ENCODE results near the gene TMEM63B. TPM values are rescaled to one million over a fixed set of nuclear protein-coding genes. Genes with fewer than 3 reads are reported as not detected.
"Not testable (repeated sequence)": the region's sequence is repeated elsewhere in the genome, so short reads cannot be mapped to it uniquely, and the experiment has no call there.

TMEM63B gene
- total RNA-seq, 1 donor: 6.5 TPM

DNA sequence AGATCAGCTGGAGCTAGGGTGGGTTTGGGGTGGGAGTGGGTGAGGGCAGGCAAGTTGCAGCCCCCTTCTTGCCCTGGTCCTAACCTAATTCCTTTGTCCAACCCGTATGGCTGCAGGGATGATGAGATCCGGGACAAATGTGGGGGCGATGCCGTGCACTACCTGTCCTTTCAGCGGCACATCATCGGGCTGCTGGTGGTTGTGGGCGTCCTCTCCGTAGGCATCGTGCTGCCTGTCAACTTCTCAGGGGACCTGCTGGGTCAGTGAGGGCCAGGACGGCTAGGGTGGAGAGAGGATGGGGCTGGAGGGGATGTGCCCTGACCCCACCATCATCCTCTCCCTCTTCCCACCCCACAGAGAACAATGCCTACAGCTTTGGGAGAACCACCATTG lies 12.0 kb downstream of the TMEM63B start:
- DNase-seq (ENCODE audit: low read depth in 2 of 3, low spot score in 2 of 3): no peak

DNA sequence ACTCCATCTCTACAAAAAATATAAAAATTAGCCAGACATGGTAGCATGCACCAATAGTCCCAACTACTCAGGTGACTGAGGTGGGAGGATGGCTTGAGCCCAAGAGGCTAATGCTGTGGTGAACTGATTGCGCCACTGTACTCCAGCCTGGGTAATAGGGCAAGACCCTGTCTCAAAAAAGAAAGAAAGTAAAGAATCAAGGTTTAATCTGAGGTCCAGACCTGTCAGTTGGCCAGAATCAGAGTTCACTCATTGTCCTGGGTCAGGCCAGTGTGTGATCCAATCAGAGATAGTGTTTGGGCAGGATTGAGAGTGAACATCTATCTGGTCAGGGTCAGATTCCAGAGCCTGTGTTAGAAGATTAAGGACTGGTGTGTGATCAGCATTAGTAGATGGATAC lies 15.5 kb downstream of the TMEM63B start:
- DNase-seq (ENCODE audit: low read depth in 2 of 3, low spot score in 2 of 3): no peak

DNA sequence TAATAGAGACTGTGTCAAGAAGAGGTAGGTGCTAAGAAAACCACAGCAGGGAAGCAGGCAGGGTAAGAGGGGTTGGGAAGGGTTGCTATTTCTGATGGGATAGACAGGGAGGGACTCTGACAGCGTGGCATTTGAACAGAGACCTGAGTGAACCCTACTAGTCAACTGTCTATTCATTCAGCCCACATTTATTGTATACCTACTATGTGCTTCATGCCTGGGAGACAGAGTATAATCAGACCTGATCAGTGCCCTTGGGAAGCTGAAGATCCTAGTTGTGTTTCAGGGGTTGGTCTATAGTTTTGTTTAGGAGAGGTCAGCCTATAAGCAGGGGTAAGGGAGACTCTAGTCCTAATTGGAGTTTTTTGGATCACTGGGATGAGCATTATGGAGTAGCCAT lies 16.4 kb downstream of the TMEM63B start:
- no peak for DNase-seq (ENCODE audit: low read depth in 2 of 3, low spot score in 2 of 3)

DNA sequence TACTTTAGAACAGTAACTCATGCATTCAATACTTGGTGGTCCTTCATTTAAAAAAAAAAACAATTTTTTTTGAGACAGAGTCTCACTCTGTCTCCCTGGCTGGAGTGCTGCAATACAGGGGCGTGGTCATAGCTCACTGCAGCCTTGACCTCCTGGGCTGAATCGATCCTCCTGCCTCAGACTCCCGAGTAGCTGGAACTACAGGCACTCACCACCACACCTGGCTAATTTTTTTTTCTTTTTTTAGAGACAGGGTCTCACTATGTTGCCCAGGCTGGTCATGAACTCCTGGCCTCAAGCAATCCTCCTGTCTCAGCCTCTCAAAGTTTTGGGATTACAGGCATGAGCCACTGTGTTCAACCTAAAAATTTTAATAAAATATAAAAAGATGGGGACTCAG lies 17.2 kb downstream of the TMEM63B start:
- DNase-seq (ENCODE audit: low read depth in 2 of 3, low spot score in 2 of 3): not testable (repeated sequence)

DNA sequence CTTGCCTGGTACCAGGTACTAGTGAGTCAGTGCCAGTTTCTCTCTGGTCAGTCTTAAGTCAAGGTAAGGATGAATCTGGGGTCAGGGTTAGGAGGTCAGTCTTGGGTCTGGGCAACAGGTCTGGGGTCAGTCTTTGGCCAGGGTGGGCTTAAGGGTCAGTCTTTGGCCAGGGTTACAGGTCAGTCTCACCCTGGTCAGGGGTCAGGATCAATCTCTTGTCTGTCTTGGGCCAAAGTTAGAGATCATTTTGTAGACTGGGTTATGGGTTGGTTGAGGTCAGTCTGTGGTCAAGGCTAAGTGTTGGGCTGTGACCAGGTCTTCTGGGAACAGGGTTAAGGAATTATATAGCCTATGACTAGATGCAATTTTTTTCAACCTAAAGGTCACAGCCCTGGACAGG lies 18.5 kb downstream of the TMEM63B start:
- DNase-seq (ENCODE audit: low read depth in 2 of 3, low spot score in 2 of 3): no peak

DNA sequence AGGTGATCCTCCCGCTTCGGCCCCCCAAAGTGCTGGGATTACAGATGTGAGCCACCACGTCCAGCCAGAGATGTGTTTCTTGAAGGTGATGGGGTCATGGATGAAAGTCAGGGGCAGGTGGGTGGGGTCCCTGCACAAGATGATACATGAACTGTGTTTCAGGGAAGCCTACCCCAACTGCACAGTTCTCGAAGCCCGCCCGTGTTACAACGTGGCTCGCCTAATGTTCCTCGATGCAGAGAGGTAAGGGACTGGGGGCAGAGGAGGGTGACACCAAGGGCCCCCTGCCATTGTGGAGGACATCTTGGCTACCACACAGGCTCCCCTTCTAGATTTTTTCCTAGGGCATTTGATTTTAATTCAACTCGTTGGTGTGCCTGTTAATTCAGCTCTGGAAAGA lies 19.3 kb downstream of the TMEM63B start:
- DNase-seq (ENCODE audit: low read depth in 2 of 3, low spot score in 2 of 3): no peak

DNA sequence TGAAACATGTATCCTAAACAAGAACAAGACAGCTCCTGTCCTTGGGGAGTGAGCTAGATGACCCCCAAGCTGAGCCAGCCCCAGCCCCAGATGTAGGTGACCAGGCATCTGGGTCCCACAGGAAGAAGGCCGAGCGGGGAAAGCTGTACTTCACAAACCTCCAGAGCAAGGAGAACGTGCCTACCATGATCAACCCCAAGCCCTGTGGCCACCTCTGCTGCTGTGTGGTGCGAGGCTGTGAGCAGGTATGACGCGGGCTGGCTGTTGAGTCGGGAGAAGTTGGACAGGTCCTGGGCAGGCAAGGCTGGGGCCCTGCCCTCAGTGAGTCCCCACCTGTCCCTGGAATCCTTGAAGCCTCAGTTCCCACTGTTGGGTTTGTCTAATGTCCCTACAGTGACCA lies 19.9 kb downstream of the TMEM63B start:
- no peak for DNase-seq (ENCODE audit: low read depth in 2 of 3, low spot score in 2 of 3)

DNA sequence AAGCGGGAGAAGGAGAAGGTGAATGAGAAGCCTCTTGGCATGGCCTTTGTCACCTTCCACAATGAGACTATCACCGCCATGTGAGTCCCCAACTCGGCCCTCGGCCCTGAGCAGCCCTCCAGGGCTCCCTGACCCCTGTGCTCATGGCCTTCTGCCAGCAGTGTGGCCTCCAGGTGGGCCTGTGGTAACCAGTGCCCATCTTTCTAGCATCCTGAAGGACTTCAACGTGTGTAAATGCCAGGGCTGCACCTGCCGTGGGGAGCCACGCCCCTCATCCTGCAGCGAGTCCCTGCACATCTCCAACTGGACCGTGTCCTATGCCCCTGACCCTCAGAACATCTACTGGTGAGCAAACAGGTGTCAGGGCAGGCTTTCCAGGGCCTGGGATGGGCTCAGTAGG lies 21.0 kb downstream of the TMEM63B start:
- no peak for DNase-seq (ENCODE audit: low read depth in 2 of 3, low spot score in 2 of 3)

DNA sequence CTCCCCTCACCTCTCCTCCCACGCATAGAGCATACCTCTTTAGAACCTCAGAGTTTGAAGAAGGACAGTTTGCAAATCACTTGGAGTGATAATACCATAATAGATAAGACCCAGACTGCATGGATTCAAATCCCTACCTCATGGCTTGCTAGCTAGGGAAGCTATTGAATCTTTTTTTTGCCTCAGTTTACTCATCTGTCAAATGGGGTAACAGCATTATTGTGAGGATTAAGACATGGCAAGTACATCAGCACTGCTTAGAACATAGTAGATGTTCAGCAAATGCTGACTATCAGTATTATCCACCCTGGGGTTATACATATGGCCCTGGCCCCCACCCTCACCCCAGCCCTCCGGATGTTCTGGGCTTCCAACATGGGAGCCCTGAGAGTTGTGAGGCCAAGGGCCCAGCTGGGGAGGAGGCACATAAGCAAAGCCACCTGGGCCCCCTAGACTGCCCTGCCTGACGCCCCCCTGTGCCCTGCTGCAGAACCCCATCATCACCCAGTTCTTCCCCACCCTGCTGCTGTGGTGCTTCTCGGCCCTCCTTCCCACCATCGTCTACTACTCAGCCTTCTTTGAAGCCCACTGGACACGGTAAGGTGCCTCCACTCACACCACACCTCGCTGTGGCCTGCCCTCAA lies 22.1 kb downstream of the TMEM63B start:
- DNase-seq (ENCODE audit: low read depth in 2 of 3, low spot score in 2 of 3): no peak

DNA sequence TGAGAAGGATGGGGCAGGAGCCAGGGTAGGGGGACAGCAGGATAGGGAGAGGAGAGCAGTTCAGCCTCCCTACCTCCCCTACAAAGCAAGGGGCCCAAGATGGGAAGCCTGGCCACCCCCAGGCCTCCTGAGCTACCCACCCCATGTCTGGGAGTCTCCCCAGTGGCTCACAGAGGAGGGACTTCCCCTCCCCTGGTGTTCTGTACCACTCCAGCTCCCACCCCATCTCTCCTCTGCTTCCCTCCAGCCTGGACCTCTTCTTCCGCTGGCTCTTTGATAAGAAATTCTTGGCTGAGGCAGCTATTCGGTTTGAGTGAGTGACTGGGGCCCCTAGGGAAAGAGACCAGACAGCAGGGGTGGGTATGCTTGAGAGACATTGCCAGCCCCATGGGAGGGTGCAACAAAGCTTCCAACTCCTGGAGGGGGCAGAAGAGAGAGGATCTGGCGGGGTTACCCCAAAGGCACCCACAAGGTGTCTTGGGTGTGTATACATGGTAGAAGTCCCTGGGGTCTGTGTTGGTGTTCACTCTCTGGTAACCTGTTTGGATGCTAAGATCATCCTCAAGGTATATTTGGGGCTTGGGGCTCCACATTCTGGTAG lies 23.1 kb downstream of the TMEM63B start:
- no peak for DNase-seq (ENCODE audit: low read depth in 2 of 3, low spot score in 2 of 3)

DNA sequence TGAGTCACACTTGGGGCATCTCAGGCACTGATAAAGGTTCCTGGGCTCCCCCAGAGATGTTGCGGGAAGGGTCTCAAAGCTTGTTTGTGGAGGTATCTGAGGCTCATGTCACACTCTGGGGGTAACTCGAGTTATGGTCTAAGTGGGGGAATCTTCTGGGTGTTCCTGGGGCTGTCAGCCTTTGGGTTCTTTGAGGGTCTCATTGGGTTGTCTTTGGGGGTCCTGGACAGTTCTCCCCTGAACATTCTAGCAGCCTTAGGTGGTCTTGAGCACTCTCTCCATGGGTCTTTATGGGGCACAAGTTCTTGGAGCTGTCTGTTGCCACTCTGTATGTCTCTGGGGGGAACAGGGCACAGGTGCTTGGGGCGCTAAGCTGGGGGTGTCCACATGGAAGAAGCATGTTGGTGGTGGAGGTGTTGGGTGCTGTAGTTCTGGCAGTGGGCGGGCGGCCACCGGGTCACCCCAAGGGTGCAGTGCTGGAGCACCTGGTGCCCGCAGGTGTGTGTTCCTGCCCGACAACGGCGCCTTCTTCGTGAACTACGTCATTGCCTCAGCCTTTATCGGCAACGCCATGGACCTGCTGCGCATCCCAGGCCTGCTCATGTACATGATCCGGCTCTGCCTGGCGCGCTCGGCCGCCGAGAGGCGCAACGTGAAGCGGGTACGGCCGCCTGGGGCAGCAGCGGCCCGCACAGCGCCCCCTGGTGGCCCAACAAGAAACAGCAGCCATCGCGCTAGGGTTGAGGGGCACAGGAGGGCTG lies 24.2 kb downstream of the TMEM63B start:
- DNase-seq (ENCODE audit: low read depth in 2 of 3, low spot score in 2 of 3): peak; percentile 63 to 81 (median 74)

DNA sequence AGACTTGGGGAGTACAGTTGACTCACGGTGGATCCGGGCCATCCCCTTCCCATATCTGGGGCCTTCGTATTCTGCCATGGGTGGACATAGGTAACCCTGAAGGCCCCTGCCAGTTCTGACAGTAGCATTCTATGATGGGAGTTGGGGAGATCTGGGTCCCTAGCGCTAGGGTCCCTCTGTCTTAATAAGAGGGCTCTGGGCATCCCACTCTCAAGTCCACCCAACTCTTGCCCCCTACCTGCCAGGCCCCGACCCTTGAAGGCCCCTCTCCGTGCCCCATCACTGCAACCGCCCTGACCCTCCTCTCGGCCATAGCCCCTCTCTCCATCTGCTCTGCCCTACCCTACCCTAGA lies 24.7 kb downstream of the TMEM63B start:
- DNase-seq (ENCODE audit: low read depth in 2 of 3, low spot score in 2 of 3): no peak

DNA sequence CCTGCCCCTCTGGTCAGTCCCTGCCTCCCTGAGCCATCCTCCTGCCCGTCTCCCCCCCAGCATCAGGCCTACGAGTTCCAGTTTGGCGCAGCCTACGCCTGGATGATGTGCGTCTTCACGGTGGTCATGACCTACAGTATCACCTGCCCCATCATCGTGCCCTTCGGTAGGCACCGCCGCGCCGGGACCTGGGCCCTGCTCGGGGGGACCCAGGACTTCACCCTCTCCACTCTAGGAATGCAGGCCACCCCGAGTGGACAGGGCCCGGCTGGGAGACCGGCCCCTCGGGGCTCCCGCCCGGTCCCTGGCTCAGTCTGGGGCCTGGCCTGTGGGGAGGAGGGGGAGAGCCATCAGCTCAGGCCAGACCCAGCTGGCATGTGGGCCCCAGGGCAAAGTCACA lies 25.2 kb downstream of the TMEM63B start:
- DNase-seq (ENCODE audit: low read depth in 2 of 3, low spot score in 2 of 3): no peak

DNA sequence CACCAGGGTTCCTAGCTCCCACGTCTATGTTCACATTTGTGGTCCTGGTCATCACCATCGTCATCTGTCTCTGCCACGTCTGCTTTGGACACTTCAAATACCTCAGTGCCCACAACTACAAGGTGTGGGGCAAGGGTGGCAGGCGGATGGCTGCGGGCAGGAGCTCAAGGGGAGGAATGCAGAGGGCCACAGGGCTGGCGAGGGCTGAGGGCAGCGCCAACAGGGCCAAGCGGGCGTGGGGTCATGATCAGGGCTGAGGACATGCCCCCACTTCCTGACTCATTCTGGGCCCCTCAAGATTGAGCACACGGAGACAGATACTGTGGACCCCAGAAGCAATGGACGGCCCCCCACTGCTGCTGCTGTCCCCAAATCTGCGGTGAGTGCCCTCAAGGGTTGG lies 26.7 kb downstream of the TMEM63B start:
- DNase-seq (ENCODE audit: low read depth in 2 of 3, low spot score in 2 of 3): no peak

DNA sequence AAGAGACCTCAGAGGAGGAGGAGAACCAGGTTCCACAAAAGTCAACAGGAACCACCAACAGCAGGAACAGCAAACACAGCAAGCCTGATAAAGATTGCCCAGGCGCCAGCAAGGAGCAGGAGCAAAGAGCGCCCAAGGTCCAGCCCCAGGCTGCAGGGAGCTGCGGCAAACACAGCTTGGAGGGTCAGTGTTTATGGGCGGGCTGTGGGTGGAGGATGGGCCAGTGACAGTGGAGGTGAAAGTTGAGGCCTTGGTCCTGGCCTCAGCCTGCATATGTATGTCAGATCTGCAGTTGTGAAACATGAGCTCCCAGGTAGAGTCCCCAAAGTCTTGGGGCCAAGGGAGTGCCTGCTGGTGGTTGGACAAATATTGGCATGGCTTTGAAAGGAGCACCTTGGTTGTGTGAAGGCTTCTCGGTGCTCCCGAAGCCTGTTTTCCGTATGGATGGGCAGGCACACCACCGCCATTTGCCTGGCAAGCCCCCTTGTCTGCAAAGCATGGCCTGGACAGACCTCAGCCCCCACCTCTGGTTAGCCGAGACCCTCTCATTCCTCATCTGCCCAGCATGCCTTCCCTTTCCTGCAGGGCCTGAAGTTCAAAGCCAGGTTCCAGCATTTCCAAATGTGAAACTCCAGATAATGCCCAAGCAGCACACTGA lies 29.3 kb downstream of the TMEM63B start:
- DNase-seq (ENCODE audit: low read depth in 2 of 3, low spot score in 2 of 3): no peak

DNA sequence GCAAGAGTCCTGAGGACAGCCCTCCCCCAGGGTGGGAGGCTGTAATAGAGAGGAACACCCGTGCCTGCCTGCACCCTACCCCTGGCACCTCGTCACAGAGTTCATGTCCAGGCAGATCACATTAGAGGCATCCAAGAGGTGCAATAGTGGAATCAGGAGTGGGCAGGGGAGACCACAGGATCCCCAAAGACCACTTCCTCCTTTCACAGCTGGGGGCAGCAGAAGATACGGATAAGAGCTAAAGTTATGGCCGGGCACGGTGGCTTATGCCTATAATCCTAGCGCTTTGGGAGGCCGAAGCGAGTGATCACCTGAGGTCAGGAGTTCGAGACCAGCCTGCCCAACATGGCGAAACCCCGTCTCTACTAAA lies 29.8 kb downstream of the TMEM63B start:
- peak in 2 of 3 donors; percentile 18 to 36 for DNase-seq (ENCODE audit: low read depth in 2 of 3, low spot score in 2 of 3)

DNA sequence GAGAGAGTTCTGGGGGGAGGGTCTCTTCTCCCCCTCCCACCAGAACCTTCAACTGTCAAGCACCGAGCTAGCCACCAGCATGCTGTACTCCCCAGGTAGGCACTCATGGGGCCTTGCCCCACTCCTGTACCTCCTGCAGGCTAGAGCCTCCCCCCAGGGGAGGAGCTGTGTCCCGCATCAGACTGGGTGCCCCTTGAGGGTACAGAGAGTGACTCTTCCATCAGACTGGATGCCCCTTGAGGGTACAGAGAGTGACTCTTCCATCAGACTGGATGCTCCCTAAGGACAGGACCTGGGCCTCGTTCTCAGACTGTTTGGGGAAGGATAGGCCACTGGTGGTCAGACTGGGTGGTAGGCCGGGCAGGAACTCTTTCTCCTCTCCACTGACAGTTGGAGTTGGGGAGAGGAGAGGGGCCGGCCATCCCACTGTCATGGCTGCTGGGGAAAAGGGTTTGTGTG lies 31.4 kb downstream of the TMEM63B start, which contains the start of gene CAPN11:
TSS of gene CAPN11 (plus strand) at position 51 of the 459 bp plus-strand sequence. CDS start at position 80, 29 bp downstream.
- no peak for DNase-seq (ENCODE audit: low read depth in 2 of 3, low spot score in 2 of 3)

DNA sequence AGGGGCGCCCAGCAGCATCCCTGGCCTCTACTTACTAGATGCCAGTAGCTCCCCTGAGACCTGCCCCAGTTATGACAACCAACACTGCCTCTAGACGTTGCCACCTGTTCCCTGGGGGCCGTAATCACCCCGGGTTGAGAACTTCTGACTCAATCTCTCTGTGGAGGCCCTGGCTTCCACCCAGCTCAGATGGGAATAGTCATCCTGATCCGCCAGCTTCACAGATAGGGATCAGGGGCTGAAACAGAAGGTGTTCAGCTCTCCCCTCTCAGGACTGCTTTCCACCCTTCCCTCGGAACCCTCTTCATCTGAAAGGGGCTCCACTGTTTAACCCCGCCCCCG lies 34.6 kb downstream of the TMEM63B start:
- no peak for DNase-seq (ENCODE audit: low read depth in 2 of 3, low spot score in 2 of 3)

DNA sequence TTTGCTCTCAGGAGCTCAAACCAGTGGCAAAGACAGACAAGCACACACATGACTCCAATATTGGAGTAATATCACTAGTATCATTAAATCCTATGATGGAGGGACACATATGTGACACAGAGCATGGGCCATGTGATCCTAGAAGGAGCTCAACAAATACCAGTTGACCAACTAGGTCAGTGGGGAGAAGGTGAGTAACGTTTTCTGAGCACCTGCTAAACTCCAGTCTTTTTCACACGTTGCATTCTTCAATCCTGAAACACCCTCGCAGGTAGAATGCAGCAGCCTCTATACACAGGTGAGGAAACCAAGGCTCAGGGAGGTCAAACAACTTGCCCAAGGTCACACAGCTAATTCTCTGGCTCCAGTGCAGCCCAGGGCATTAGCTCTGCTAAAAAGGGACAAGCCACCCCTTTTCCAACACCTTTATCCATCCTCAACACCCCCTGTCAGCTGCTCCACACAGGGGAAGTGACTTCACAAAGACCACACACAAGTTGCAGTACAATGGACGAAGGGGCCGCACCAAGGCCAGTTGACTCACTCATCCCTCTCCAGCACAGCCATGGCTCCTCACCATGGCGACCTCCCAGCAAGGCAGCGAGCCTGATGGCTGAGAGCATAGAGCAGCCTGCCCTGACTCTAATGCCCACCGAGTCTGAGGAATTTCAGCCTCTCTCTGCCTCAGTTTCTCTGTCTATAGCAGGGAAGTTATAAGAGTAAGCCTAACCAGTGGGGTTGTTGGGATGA lies 35.7 kb downstream of the TMEM63B start:
- no peak for DNase-seq (ENCODE audit: low read depth in 2 of 3, low spot score in 2 of 3)

DNA sequence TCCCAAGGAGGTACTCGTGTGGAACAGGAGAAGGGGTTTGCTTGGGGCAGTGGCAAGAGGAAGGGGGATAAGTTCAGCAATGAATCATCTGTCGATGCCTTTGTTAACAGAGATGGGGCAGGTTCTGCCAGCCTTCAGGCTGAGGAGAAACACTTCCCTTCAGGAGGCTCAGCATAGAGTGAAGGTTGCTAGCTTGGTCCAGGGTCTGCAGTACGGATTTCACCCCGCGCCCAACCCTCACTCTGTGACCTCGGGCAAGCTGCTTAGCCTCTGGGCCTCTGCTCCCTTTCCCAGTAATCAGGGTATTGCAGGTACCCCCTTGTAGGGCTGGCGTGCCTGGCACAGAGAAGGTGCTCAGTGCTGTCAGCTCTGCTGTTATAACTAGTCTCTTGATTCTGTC lies 38.8 kb downstream of the TMEM63B start:
- DNase-seq (ENCODE audit: low read depth in 2 of 3, low spot score in 2 of 3): no peak

All from hematopoietic multipotent progenitor cell (in vitro differentiated cells).